ENCODE results near the gene TOX4.
"Not testable (repeated sequence)": the region's sequence is repeated elsewhere in the genome, so short reads cannot be mapped to it uniquely, and the experiment has no call there.

Gene TOX4

GRCh38 chr14:21476925-21477681 lies at the start of gene TOX4, which contains the start of gene RAB2B:
TSS of gene TOX4 (plus strand) at chr14:21477195. CDS start at chr14:21477279, 84 bp downstream.
TSS of gene RAB2B (minus strand) at chr14:21476959. CDS start at chr14:21476872, 87 bp downstream.
- DNase-seq (ENCODE audit: low read depth in 3 of 3): peak; percentile 69 to 92 (median 91)

GRCh38 chr14:21428930-21429329 lies 48.1 kb upstream of the TOX4 start:
- no peak for DNase-seq (ENCODE audit: low read depth in 3 of 3)

GRCh38 chr14:21431126-21431525 lies 45.9 kb upstream of the TOX4 start:
- no peak for DNase-seq (ENCODE audit: low read depth in 3 of 3)

- DNase-seq (ENCODE audit: low read depth in 3 of 3): no peak
These were observed 40.4 kb upstream of the TOX4 start for GRCh38 chr14:21436567-21437062.

- peak; percentile 98 for DNase-seq (ENCODE audit: low read depth in 3 of 3)
These were observed 39.7 kb upstream of the TOX4 start for GRCh38 chr14:21437063-21437901.

- no peak for DNase-seq (ENCODE audit: low read depth in 3 of 3)
These were observed 36.1 kb upstream of the TOX4 start for GRCh38 chr14:21440859-21441258.

GRCh38 chr14:21442657-21443056 lies 34.3 kb upstream of the TOX4 start:
- not testable (repeated sequence) for DNase-seq (ENCODE audit: low read depth in 3 of 3)

GRCh38 chr14:21449899-21450216 lies 27.1 kb upstream of the TOX4 start:
- DNase-seq (ENCODE audit: low read depth in 3 of 3): no peak

- DNase-seq (ENCODE audit: low read depth in 3 of 3): no peak
These were observed 22.0 kb upstream of the TOX4 start for GRCh38 chr14:21454843-21455544.

GRCh38 chr14:21455592-21455911 lies 21.4 kb upstream of the TOX4 start:
- no peak for DNase-seq (ENCODE audit: low read depth in 3 of 3)

GRCh38 chr14:21455912-21456667 lies 20.9 kb upstream of the TOX4 start, which contains the start of gene CHD8:
TSS of gene CHD8 (minus strand) at chr14:21456123. CDS start at chr14:21431643, 24,480 bp downstream.
- peak; percentile 93 to 99 (median 98) for DNase-seq (ENCODE audit: low read depth in 3 of 3)

GRCh38 chr14:21467616-21468015 lies 9.4 kb upstream of the TOX4 start:
- DNase-seq (ENCODE audit: low read depth in 3 of 3): no peak

- no peak for DNase-seq (ENCODE audit: low read depth in 3 of 3)
These were observed 1.1 kb upstream of the TOX4 start for GRCh38 chr14:21475767-21476522.

- peak; percentile 72 to 80 (median 75) for DNase-seq (ENCODE audit: low read depth in 3 of 3)
These were observed 471 bp upstream of the TOX4 start for GRCh38 chr14:21476523-21476924.

GRCh38 chr14:21486640-21487087 lies 9.7 kb downstream of the TOX4 start:
- no peak for DNase-seq (ENCODE audit: low read depth in 3 of 3)

GRCh38 chr14:21494902-21495762 lies 18.1 kb downstream of the TOX4 start:
- no peak for DNase-seq (ENCODE audit: low read depth in 3 of 3)

- no peak for DNase-seq (ENCODE audit: low read depth in 3 of 3)
These were observed 19.5 kb downstream of the TOX4 start for GRCh38 chr14:21496453-21496852.

GRCh38 chr14:21498540-21499526 lies 21.8 kb downstream of the TOX4 start:
- no peak for DNase-seq (ENCODE audit: low read depth in 3 of 3)
